Muscle of leg (tissue), 16 donors: ENCODE results near the gene CSN3. TPM values are rescaled to one million over a fixed set of nuclear protein-coding genes. Genes with fewer than 3 reads are reported as not detected.
"Not testable (repeated sequence)": the region's sequence is repeated elsewhere in the genome, so short reads cannot be mapped to it uniquely, and the experiment has no call there.

ENCODE experiments used
- DNase-seq: peaks from one replicate; pipeline ENCODE4 v3.0.0; 2013
- H3K27ac ChIP-seq: one replicate; pipeline ENCODE4 v1.5.1; 2013; ENCODE audit warnings: mild to moderate bottlenecking, low read length, control low read depth
- H3K27me3 ChIP-seq: one replicate; pipeline ENCODE4 v1.6.1; 2013; ENCODE audit warnings: low read length; ENCODE audit not compliant: control insufficient read depth, insufficient read depth
- H3K36me3 ChIP-seq: one replicate; pipeline ENCODE4 v1.6.1; 2013; ENCODE audit warnings: low read length; ENCODE audit not compliant: control insufficient read depth, insufficient read depth
- H3K4me1 ChIP-seq: one replicate; pipeline ENCODE4 v1.6.1; 2013; ENCODE audit warnings: low read length; ENCODE audit not compliant: control insufficient read depth, insufficient read depth
- H3K4me3 ChIP-seq: one replicate; pipeline ENCODE4 v1.5.1; 2013; ENCODE audit warnings: low read length, control low read depth
- H3K9me3 ChIP-seq: replicated peaks from 2 replicates; pipeline ENCODE4 v1.6.1; 2013; ENCODE audit warnings: low read depth, low read length; ENCODE audit not compliant: control insufficient read depth
- WGBS: methylation state at CpG from one replicate; pipeline ENCODE4 v1.1.5; 2013; ENCODE audit warnings: missing lambda C conversion rate; ENCODE audit not compliant: insufficient coverage; 5-methylcytosine and 5-hydroxymethylcytosine counted together
- long read RNA-seq, 11 donors: transcript quantifications; one replicate each; lab custom pipeline, GENCODE V29; 2026
- polyA plus RNA-seq, 8 donors: library from polyadenylated mRNA; unstranded; fragments of 120-200 nt; gene quantifications; one replicate each; pipeline versions ENCODE4 v1.2.1 to v1.2.3, GENCODE V29; 2013; ENCODE audit warnings: inconsistent platforms in 1 of 8, low replicate concordance in 1 of 8; ENCODE audit not compliant: insufficient read length in 8 of 8, insufficient read depth in 1 of 8
- total RNA-seq: library from RNA; stranded (reverse); fragments of 120-200 nt; gene quantifications from one replicate; pipeline ENCODE4 v1.2.4, GENCODE V29; 2013

CSN3 gene, protein sequence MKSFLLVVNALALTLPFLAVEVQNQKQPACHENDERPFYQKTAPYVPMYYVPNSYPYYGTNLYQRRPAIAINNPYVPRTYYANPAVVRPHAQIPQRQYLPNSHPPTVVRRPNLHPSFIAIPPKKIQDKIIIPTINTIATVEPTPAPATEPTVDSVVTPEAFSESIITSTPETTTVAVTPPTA
- total RNA-seq, result not detected
- polyA plus RNA-seq, result not detected
- long read RNA-seq, donor 1, result 0 reads
- long read RNA-seq, donor 2, result 0 reads
- long read RNA-seq, donor 3, result 0 reads
- long read RNA-seq, donor 4, result 0 reads
- long read RNA-seq, donor 5, result 0 reads
- long read RNA-seq, donor 6, result 0 reads
- long read RNA-seq, donor 7, result 0 reads
- long read RNA-seq, donor 8, result 0 reads
- long read RNA-seq, donor 9, result 0 reads
- long read RNA-seq, donor 10, result 0 reads
- long read RNA-seq, donor 11, result 0 reads

DNA sequence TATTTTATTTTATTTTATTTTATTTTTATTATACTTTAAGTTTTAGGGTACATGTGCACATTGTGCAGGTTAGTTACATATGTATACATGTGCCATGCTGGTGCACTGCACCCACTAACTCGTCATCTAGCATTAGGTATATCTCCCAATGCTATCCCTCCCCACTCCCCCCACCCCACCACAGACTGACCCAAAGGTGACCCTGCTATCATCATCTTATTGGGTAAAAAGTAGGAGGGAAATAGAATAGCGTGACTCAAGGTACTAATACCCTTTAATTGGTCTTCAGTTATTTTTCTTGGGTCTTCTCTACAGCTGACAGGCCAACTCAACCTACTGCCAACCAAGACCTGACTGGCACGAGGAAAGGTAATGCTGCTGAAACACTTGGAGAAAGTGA lies at the start of gene CSN3:
Gene CSN3 (plus strand): TSS at position 301 of the 400 bp plus-strand sequence. CDS start 2,223 bp downstream, outside the sequence.
- H3K4me3 ChIP-seq, DNase-seq, H3K27me3 ChIP-seq, H3K9me3 ChIP-seq, H3K36me3 ChIP-seq, H3K4me1 ChIP-seq, H3K27ac ChIP-seq: not testable (repeated sequence)
- no CpG with 5 or more reads among the region's 3 CpGs for WGBS

DNA sequence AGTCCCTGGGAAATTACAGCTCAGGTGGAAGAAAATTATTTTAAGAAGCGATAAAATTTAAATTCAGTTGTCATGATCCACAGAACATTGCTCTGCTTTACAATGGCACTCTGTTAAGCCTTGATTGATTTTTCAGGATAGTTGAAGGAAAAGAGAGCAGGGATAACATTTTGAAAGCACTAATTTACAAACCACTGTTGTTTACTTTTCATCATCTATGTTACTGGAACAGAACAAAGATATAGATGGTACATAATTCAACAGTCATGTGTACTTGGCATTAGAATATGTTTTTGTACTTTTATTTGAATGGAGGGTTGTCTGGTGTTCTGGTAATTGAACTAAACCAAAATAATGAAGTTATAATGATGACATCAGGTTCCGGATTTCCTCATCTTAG lies 49.5 kb upstream of the CSN3 start:
- H3K4me3 ChIP-seq, result no peak overlapping the region
- H3K27ac ChIP-seq, result no peak overlapping the region
- DNase-seq, result no peak
- H3K4me1 ChIP-seq, result no peaks in the 10 kb centered on the region
- H3K27me3 ChIP-seq, result no peaks in the 10 kb centered on the region
- WGBS, result no CpG with 5 or more reads among the region's 2 CpGs
- H3K36me3 ChIP-seq, result no peaks in the 10 kb centered on the region
- no peaks in the 10 kb centered on the region for H3K9me3 ChIP-seq

DNA sequence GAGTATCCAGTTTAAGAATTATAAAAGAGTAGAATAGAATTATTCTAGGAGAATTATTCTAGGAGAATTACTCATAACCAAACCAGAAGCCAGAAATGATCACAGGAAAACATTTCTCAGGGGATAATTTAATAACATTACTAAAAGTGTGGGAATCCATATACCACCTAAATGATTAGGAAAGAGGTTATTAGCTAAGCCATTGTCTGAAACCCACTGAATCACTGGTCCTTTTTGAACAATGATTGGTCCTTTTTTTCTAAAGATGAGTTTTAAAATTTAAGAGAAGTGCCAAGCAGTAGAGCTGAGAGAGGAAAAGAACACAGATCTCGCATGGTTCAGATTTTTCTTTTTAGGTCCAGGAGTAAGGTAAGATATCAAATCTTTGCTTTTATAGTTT lies 47.0 kb upstream of the CSN3 start, which contains the start of gene ODAM:
Gene ODAM (plus strand): TSS at position 301 of the 400 bp plus-strand sequence. CDS start 819 bp downstream, outside the sequence.
- Histone ChIP-seq H3K9me3 (no peaks in the 10 kb centered on the region), H3K27ac (no peak within 1 kb of the TSS), H3K4me1 (no peaks in the 10 kb centered on the region), H3K4me3 (no peak within 1 kb of the TSS), H3K36me3 (no peaks in the 10 kb centered on the region), H3K27me3 (no peaks in the 10 kb centered on the region)
- 86% methylated on average over 1 of the region's 1 CpG for WGBS
- no peak for DNase-seq

DNA sequence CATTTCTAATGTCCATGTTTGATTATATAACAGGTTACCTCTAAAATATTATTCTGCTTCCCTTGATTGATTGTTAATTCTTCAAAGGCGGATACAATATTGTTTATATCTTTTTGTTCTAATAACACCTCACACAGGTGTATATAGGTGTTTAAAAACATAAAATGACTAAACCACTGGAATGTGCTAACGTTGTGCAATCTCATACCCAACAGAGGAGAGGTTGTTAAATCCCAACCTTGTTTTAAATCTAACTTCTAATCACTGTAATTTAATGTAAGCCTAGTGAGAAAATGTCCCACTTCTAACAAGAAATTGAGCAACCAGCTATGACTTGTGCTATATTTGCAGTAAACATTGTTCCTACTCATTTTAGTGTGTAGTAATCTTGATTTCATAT lies 45.5 kb upstream of the CSN3 start:
- H3K4me1 ChIP-seq, result no peaks in the 10 kb centered on the region
- H3K27me3 ChIP-seq, result no peaks in the 10 kb centered on the region
- H3K4me3 ChIP-seq, result no peak overlapping the region
- H3K27ac ChIP-seq, result no peak overlapping the region
- H3K36me3 ChIP-seq, result no peaks in the 10 kb centered on the region
- H3K9me3 ChIP-seq, result no peaks in the 10 kb centered on the region
- DNase-seq, result no peak
- WGBS, result no CpG with 5 or more reads among the region's 2 CpGs

DNA sequence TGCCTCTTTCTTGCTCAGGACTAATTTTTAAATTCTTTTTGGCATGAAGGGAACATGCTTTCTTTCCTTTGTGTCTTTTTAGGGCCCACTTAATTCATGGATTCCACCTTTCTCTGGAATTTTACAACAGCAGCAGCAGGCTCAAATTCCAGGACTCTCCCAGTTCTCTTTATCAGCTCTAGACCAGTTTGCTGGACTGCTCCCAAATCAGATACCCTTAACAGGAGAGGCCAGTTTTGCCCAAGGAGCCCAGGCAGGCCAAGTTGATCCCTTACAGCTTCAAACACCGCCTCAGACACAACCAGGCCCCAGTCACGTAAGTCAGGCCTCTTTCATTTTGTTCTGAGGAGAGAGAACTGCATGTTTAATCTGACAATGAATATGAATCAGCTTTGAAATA lies 44.6 kb upstream of the CSN3 start:
- Histone ChIP-seq H3K9me3 (no peaks in the 10 kb centered on the region), H3K36me3 (no peaks in the 10 kb centered on the region), H3K4me1 (no peaks in the 10 kb centered on the region), H3K27ac (no peak overlapping the region), H3K4me3 (no peak overlapping the region), H3K27me3 (no peaks in the 10 kb centered on the region)
- DNase-seq, result no peak
- WGBS, result no CpG with 5 or more reads among the region's 2 CpGs

DNA sequence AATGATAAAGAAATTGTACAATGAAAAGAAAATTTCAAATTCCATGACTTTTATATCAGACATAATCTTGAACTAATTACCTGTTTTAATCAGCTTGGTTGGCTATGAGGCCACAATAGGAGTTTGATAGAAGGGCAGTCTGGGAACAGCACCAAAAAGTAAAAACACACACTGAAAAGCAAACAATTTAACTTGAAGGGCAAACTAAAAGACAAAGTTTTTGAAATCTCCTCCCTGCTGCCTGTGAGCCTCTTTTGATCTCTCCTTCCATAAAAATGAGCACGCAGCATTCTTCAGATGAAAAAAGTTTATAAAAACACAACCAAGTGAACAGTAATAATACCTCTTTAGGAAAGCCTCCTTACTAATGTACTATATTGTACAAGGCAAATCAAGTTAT lies 38.8 kb upstream of the CSN3 start:
- no peaks in the 10 kb centered on the region for H3K36me3 ChIP-seq
- H3K27me3 ChIP-seq, result no peaks in the 10 kb centered on the region
- H3K4me3 ChIP-seq, result no peak overlapping the region
- no peak overlapping the region for H3K27ac ChIP-seq
- no CpG with 5 or more reads among the region's 1 CpG for WGBS
- H3K9me3 ChIP-seq, result no peaks in the 10 kb centered on the region
- no peak for DNase-seq
- H3K4me1 ChIP-seq, result no peaks in the 10 kb centered on the region

DNA sequence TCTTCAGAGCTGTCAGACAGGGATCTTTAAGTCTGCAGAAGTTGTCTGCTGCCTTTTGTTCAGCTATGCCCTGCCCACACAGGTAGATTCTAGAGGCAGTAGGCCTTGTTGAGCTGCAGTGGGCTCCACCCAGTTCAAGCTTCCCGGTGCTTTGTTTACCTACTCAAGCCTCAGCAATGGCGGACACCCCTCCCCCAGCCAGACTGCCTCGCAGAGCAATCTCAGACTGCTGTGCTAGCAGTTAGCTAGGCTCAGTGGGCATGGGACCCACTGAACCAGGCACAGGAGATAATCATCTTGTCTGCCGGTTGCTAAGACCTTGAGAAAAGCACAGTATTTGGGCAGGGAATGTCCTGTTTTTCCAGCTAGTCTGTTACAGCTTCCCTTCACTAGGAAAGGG lies 29.6 kb upstream of the CSN3 start:
- 63% methylated on average over 3 of the region's 4 CpGs for WGBS
- not testable (repeated sequence) for H3K27me3 ChIP-seq, H3K9me3 ChIP-seq, DNase-seq, H3K36me3 ChIP-seq, H3K4me3 ChIP-seq, H3K4me1 ChIP-seq, H3K27ac ChIP-seq

DNA sequence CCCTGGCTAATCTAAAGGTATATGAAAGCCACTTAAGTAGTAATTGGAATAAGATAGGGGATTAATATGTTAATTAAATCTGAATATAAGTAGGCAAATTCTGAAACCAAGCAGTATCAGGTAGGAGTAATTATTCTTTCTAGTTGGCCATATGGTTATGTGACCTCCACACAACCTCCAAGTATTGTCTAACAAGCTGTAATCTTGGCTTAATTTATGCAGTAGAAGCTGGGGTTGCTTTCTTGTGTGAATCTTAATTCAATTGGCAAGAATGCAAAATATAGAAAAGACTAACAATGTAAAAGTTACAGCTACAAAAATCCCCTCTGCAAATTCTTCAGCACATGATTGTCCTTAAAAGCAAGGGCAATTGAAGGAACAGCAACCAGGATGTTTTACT lies 26.3 kb upstream of the CSN3 start:
- not testable (repeated sequence) for DNase-seq, H3K27ac ChIP-seq, H3K36me3 ChIP-seq, H3K9me3 ChIP-seq, H3K4me1 ChIP-seq, H3K4me3 ChIP-seq, H3K27me3 ChIP-seq

DNA sequence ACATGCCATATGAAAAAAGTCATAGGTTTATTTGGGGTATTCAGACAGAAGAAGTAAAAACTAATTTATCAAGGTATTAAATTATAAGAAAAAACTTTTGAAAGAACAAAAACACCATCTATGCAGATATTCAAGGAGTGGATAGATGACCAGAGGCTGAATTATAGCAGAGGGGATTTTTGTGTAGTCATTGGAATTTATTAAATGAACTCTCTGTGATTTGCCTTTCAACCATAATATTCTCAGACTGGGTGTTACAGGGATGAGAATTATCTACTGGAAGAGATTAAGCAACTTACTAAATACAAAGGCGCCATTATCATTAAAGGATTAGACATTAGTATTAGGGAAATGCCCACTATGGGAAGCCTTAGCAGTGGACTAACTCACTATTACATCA lies 25.8 kb upstream of the CSN3 start:
- not testable (repeated sequence) for H3K36me3 ChIP-seq, H3K9me3 ChIP-seq, H3K4me1 ChIP-seq, DNase-seq, H3K27me3 ChIP-seq, H3K27ac ChIP-seq, H3K4me3 ChIP-seq
- no CpG with 5 or more reads among the region's 1 CpG for WGBS

DNA sequence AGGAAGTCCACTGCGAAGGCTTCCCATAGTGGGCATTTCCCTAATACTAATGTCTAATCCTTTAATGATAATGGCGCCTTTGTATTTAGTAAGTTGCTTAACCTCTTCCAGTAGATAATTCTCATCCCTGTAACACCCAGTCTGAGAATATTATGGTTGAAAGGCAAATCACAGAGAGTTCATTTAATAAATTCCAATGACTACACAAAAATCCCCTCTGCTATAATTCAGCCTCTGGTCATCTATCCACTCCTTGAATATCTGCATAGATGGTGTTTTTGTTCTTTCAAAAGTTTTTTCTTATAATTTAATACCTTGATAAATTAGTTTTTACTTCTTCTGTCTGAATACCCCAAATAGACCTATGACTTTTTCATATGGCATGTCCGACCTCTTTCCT lies 21.0 kb upstream of the CSN3 start:
- not testable (repeated sequence) for DNase-seq, H3K9me3 ChIP-seq, H3K27ac ChIP-seq, H3K4me3 ChIP-seq, H3K27me3 ChIP-seq, H3K4me1 ChIP-seq, H3K36me3 ChIP-seq
- no CpG with 5 or more reads among the region's 3 CpGs for WGBS

DNA sequence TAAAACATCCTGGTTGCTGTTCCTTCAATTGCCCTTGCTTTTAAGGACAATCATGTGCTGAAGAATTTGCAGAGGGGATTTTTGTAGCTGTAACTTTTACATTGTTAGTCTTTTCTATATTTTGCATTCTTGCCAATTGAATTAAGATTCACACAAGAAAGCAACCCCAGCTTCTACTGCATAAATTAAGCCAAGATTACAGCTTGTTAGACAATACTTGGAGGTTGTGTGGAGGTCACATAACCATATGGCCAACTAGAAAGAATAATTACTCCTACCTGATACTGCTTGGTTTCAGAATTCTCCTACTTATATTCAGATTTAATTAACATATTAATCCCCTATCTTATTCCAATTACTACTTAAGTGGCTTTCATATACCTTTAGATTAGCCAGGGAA lies 20.6 kb upstream of the CSN3 start:
- H3K4me3 ChIP-seq, DNase-seq, H3K27ac ChIP-seq, H3K9me3 ChIP-seq, H3K36me3 ChIP-seq, H3K27me3 ChIP-seq, H3K4me1 ChIP-seq: not testable (repeated sequence)
